HEK293 (cell line): ENCODE results near the gene TUBG2.

Experiments
- ATF2 ChIP-seq: fragments of 450-650 bp; formaldehyde crosslinking; IDR thresholded peaks from 2 replicates; pipeline ENCODE4 v1.5.1; 2016; ENCODE audit warnings: missing biosample characterization, missing genetic modification characterization, low read depth
- GFI1B ChIP-seq: fragments of 450-650 bp; formaldehyde crosslinking; IDR thresholded peaks from 2 replicates; pipeline ENCODE4 v1.5.1; 2016; ENCODE audit warnings: missing biosample characterization, missing genetic modification characterization
- GLI4 ChIP-seq: fragments of 450-650 bp; formaldehyde crosslinking; IDR thresholded peaks from 2 replicates; pipeline ENCODE4 v1.5.1; 2016; ENCODE audit warnings: missing biosample characterization, missing genetic modification characterization
- MYNN ChIP-seq: fragments of 450-650 bp; formaldehyde crosslinking; IDR thresholded peaks from 2 replicates; pipeline ENCODE4 v1.5.1; 2016; ENCODE audit warnings: missing biosample characterization, missing genetic modification characterization, borderline replicate concordance
- SETDB1 ChIP-seq: IDR thresholded peaks from one replicate; pipeline ENCODE4 v1.6.1; 2017; ENCODE audit warnings: mild to moderate bottlenecking, low read length, moderate library complexity, mixed read lengths; ENCODE audit not compliant: insufficient read length
- ZBTB8A ChIP-seq: fragments of 450-650 bp; formaldehyde crosslinking; IDR thresholded peaks from 2 replicates; pipeline ENCODE4 v1.5.1; 2016; ENCODE audit warnings: missing biosample characterization, missing genetic modification characterization
- ZNF239 ChIP-seq: fragments of 450-650 bp; formaldehyde crosslinking; IDR thresholded peaks from 2 replicates; pipeline ENCODE4 v1.5.1; 2016; ENCODE audit warnings: missing biosample characterization, missing genetic modification characterization
- ZNF24 ChIP-seq: fragments of 450-650 bp; formaldehyde crosslinking; IDR thresholded peaks from 2 replicates; pipeline ENCODE4 v1.5.1; 2016; ENCODE audit warnings: missing biosample characterization, missing genetic modification characterization
- ZNF274 ChIP-seq, 2 experiments: fragments of 200-500 bp in 1 of 2; fragments of 450-650 bp in 1 of 2; sonication (Bioruptor generic) in 1 of 2; formaldehyde crosslinking in 1 of 2; IDR thresholded peaks; 2 replicates each; pipeline versions ENCODE4 v1.5.1 to v1.6.1; 2014 to 2016; ENCODE audit warnings: borderline replicate concordance in 1 of 2, inconsistent platforms in 1 of 2, low read length in 1 of 2, missing biosample characterization in 1 of 2, missing genetic modification characterization in 1 of 2
- TF ChIP-seq, protein P1 (sequence below): fragments of 450-650 bp; formaldehyde crosslinking; IDR thresholded peaks from 2 replicates; pipeline ENCODE4 v1.5.1; 2016; ENCODE audit warnings: missing biosample characterization, missing genetic modification characterization
- TF ChIP-seq, protein P2 (sequence below): fragments of 450-650 bp; formaldehyde crosslinking; IDR thresholded peaks from 2 replicates; pipeline ENCODE4 v1.5.1; 2016; ENCODE audit warnings: missing biosample characterization, missing genetic modification characterization
- TF ChIP-seq, protein P3 (sequence below): fragments of 450-650 bp; formaldehyde crosslinking; IDR thresholded peaks from 2 replicates; pipeline ENCODE4 v1.5.1; 2016; ENCODE audit warnings: missing biosample characterization, missing genetic modification characterization

DNA sequence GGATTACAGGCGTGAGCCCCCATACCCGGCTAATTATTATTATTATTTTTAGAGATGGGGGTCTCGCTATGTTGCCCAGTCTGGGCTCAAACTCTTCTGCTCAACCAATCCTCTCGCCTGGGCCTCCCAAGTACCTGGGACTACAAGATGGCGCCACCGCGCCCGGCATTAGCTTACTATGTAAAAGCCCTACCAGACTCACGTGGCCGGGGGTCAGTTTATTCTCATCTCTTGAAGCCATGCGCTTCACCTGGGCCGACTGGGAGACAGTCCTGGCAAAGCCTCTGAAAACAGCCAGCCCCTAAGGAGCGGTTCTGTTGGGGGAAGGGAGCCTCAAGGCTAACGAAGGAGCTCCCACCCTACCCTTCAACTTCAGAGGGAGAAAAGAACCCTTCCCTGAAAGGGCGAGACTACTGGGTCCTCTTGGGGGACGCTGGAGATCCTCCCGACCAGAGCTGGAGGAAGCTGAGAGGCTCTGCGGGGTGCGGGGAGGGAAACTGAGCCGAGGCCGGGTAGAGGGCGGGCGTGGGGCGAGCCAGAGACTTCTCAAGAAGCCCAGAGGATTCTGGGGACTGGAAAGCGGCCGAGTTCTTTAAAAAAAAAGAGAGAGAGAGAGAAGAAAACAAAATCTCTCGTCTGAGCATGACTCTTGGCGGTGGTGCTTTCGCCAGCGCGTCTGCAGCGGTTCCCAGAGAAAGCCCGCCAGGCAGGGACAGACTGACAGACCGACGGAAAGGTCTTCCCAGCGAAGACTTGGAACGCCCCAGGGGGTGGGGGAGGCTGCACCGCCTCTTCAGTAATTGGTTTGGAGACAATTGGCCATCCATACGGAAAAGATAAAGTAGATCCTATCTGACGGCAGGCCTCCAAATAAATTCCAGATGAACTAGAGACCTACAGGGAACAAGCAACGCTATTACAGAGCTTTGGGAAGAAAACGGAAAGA lies 5.6 kb upstream of the TUBG2 start:
- TF ChIP-seq ZNF24 (tag by site-specific recombination) = no peak
- no peak for TF ChIP-seq SETDB1
- no peak for TF ChIP-seq ZBTB8A (tag by site-specific recombination)
- no peak for TF ChIP-seq ZNF239
- TF ChIP-seq, protein P1, sequence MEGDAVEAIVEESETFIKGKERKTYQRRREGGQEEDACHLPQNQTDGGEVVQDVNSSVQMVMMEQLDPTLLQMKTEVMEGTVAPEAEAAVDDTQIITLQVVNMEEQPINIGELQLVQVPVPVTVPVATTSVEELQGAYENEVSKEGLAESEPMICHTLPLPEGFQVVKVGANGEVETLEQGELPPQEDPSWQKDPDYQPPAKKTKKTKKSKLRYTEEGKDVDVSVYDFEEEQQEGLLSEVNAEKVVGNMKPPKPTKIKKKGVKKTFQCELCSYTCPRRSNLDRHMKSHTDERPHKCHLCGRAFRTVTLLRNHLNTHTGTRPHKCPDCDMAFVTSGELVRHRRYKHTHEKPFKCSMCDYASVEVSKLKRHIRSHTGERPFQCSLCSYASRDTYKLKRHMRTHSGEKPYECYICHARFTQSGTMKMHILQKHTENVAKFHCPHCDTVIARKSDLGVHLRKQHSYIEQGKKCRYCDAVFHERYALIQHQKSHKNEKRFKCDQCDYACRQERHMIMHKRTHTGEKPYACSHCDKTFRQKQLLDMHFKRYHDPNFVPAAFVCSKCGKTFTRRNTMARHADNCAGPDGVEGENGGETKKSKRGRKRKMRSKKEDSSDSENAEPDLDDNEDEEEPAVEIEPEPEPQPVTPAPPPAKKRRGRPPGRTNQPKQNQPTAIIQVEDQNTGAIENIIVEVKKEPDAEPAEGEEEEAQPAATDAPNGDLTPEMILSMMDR = no peak
- no peak for TF ChIP-seq ATF2 (tag by site-specific recombination)
- no peak for TF ChIP-seq GFI1B
- no peak for TF ChIP-seq MYNN (tag by site-specific recombination)
- TF ChIP-seq, protein P2, sequence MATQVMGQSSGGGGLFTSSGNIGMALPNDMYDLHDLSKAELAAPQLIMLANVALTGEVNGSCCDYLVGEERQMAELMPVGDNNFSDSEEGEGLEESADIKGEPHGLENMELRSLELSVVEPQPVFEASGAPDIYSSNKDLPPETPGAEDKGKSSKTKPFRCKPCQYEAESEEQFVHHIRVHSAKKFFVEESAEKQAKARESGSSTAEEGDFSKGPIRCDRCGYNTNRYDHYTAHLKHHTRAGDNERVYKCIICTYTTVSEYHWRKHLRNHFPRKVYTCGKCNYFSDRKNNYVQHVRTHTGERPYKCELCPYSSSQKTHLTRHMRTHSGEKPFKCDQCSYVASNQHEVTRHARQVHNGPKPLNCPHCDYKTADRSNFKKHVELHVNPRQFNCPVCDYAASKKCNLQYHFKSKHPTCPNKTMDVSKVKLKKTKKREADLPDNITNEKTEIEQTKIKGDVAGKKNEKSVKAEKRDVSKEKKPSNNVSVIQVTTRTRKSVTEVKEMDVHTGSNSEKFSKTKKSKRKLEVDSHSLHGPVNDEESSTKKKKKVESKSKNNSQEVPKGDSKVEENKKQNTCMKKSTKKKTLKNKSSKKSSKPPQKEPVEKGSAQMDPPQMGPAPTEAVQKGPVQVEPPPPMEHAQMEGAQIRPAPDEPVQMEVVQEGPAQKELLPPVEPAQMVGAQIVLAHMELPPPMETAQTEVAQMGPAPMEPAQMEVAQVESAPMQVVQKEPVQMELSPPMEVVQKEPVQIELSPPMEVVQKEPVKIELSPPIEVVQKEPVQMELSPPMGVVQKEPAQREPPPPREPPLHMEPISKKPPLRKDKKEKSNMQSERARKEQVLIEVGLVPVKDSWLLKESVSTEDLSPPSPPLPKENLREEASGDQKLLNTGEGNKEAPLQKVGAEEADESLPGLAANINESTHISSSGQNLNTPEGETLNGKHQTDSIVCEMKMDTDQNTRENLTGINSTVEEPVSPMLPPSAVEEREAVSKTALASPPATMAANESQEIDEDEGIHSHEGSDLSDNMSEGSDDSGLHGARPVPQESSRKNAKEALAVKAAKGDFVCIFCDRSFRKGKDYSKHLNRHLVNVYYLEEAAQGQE (tag by site-specific recombination) = no peak
- TF ChIP-seq, protein P3, sequence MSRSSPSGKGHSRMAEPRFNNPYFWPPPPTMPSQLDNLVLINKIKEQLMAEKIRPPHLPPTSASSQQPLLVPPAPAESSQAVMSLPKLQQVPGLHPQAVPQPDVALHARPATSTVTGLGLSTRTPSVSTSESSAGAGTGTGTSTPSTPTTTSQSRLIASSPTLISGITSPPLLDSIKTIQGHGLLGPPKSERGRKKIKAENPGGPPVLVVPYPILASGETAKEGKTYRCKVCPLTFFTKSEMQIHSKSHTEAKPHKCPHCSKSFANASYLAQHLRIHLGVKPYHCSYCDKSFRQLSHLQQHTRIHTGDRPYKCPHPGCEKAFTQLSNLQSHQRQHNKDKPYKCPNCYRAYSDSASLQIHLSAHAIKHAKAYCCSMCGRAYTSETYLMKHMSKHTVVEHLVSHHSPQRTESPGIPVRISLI = no peak
- no peak for TF ChIP-seq ZNF274 (IDR thresholded peaks at IDR 0.05; ENCODE audit: low read length)
- TF ChIP-seq ZNF274 (tag by site-specific recombination; IDR thresholded peaks at IDR 0.05; ENCODE audit: borderline replicate concordance) = no peak
- no peak for TF ChIP-seq GLI4
